IMR-90 (cell line): ENCODE measurements around the gene NKPD1. TPM values are rescaled to one million over a fixed set of nuclear protein-coding genes. Genes with fewer than 3 reads are reported as not detected.

Source experiments
- ATAC-seq: fragments of 200-7000 bp; cut with Tn5 transposase; 2 replicates; pipeline ENCODE4 v1.9.1; 2020; ENCODE audit warnings: low read depth, mild to moderate bottlenecking, moderate library complexity
- BruUV-seq: library from RNA; stranded (reverse); fragments of 400-500 nt; replicated peaks from 2 replicates; lab custom pipeline; 2021; lab: Mats Ljungman, UMichigan
- CTCF ChIA-PET: fragments of 300-600 bp; formaldehyde crosslinking; extraction: SDS; loops from one replicate; lab custom pipeline; 2021; ENCODE audit warnings: antibody characterized with exemption; lab: Yijun Ruan, JAX
- POLR2A ChIA-PET: fragments of 300-600 bp; sonication (Branson Sonifier 250); formaldehyde crosslinking; loops from one replicate; lab custom pipeline; 2022; ENCODE audit warnings: antibody characterized with exemption; ENCODE audit not compliant: unreplicated experiment; lab: Charles Lee
- DNase-seq: peaks from one replicate; pipeline ENCODE4 v3.0.0; 2013
- H2AFZ ChIP-seq: replicated peaks from 2 replicates; pipeline ENCODE3; 2013; ENCODE audit warnings: low read length, mild to moderate bottlenecking; ENCODE audit not compliant: poor library complexity
- H2AK5ac ChIP-seq: 2 replicates; pipeline ENCODE4 v1.6.1; 2013; ENCODE audit warnings: low read depth, low read length, inconsistent platforms
- H2AK9ac ChIP-seq: replicated peaks from 2 replicates; pipeline ENCODE3; 2013; ENCODE audit warnings: mild to moderate bottlenecking, low read depth, low read length, moderate library complexity; ENCODE audit not compliant: poor library complexity
- H2BK120ac ChIP-seq: 2 replicates; pipeline ENCODE4 v1.6.1; 2013; ENCODE audit warnings: low read depth, low read length, inconsistent platforms
- H2BK15ac ChIP-seq: 3 replicates; pipeline ENCODE4 v1.6.1; 2013; ENCODE audit warnings: low read depth, low read length, inconsistent platforms
- H2BK20ac ChIP-seq: 2 replicates; pipeline ENCODE4 v1.6.1; 2013; ENCODE audit warnings: low read depth, mild to moderate bottlenecking, inconsistent platforms, low read length, moderate library complexity
- H2BK5ac ChIP-seq: 2 replicates; pipeline ENCODE4 v1.6.1; 2013; ENCODE audit warnings: mild to moderate bottlenecking, low read depth, low read length, inconsistent platforms; ENCODE audit not compliant: poor library complexity, severe bottlenecking
- H3K14ac ChIP-seq: replicated peaks from 2 replicates; pipeline ENCODE4 v1.6.1; 2013; ENCODE audit warnings: low read depth, low read length, inconsistent platforms
- H3K18ac ChIP-seq: 2 replicates; pipeline ENCODE4 v1.6.1; 2013; ENCODE audit warnings: low read depth, low read length, control low read depth
- H3K23ac ChIP-seq: 2 replicates; pipeline ENCODE4 v1.6.1; 2013; ENCODE audit warnings: low read depth, low read length, inconsistent platforms
- H3K27ac ChIP-seq: 2 replicates; pipeline ENCODE4 v1.5.1; 2013; ENCODE audit warnings: mild to moderate bottlenecking, control low read depth, low read length; ENCODE audit not compliant: insufficient read depth
- H3K27me3 ChIP-seq: 2 replicates; pipeline ENCODE4 v1.6.1; 2013; ENCODE audit warnings: low read length; ENCODE audit not compliant: control insufficient read depth, insufficient read depth
- H3K36me3 ChIP-seq: 2 replicates; pipeline ENCODE4 v1.6.1; 2013; ENCODE audit warnings: low read length, mixed read lengths; ENCODE audit not compliant: control insufficient read depth, insufficient read depth
- H3K4ac ChIP-seq: 2 replicates; pipeline ENCODE4 v1.6.1; 2013; ENCODE audit warnings: low read depth, low read length, inconsistent platforms
- H3K4me1 ChIP-seq: 2 replicates; pipeline ENCODE4 v1.6.1; 2013; ENCODE audit warnings: low read length, mixed read lengths; ENCODE audit not compliant: control insufficient read depth, insufficient read depth
- H3K4me2 ChIP-seq: 2 replicates; pipeline ENCODE4 v1.6.1; 2013; ENCODE audit warnings: low read depth, mild to moderate bottlenecking, control low read depth, low read length, moderate library complexity
- H3K4me3 ChIP-seq: 2 replicates; pipeline ENCODE4 v1.5.1; 2013; ENCODE audit warnings: low read depth, mild to moderate bottlenecking, control low read depth, low read length, moderate library complexity; ENCODE audit not compliant: insufficient read depth
- H3K56ac ChIP-seq: 2 replicates; pipeline ENCODE4 v1.6.1; 2013; ENCODE audit warnings: low read length, inconsistent platforms; ENCODE audit not compliant: insufficient read depth; ENCODE audit errors: extremely low read depth
- H3K79me1 ChIP-seq, 2 experiments: 2 replicates each; pipeline ENCODE4 v1.6.1; 2013; ENCODE audit warnings: low read length in 2 of 2, inconsistent platforms in 1 of 2, low read depth in 1 of 2
- H3K9ac ChIP-seq: 2 replicates; pipeline ENCODE4 v1.6.1; 2013; ENCODE audit warnings: low read depth, low read length, control low read depth
- H3K9me1 ChIP-seq: 2 replicates; pipeline ENCODE4 v1.6.1; 2013; ENCODE audit warnings: low read length, inconsistent platforms; ENCODE audit not compliant: insufficient read depth
- H3K9me3 ChIP-seq: 2 replicates; pipeline ENCODE4 v1.6.1; 2013; ENCODE audit warnings: low read length; ENCODE audit not compliant: control insufficient read depth, insufficient read depth
- H4K20me1 ChIP-seq: 2 replicates; pipeline ENCODE4 v1.6.1; 2013; ENCODE audit warnings: low read length, inconsistent platforms; ENCODE audit not compliant: insufficient read depth
- H4K5ac ChIP-seq: 2 replicates; pipeline ENCODE4 v1.6.1; 2013; ENCODE audit warnings: mild to moderate bottlenecking, low read depth, low read length, control low read depth
- H4K8ac ChIP-seq, 2 experiments: 2 replicates each; pipeline ENCODE4 v1.6.1; 2013; ENCODE audit warnings: low read depth in 2 of 2, low read length in 2 of 2, control low read depth in 1 of 2, inconsistent platforms in 1 of 2
- H4K91ac ChIP-seq: 2 replicates; pipeline ENCODE4 v1.6.1; 2013; ENCODE audit warnings: low read depth, low read length, inconsistent platforms; ENCODE audit not compliant: insufficient read depth
- BHLHE40 ChIP-seq: fragments of 150-350 bp; IDR thresholded peaks from 2 replicates; pipeline ENCODE4 v1.6.1; 2016; ENCODE audit warnings: mild to moderate bottlenecking, low read depth, low read length
- CTCF ChIP-seq: conservative IDR thresholded peaks from 2 replicates; pipeline ENCODE4 v1.5.1; 2012; ENCODE audit warnings: mild to moderate bottlenecking, low read depth, low read length, improper control_type of control experiment
- MAFK ChIP-seq: IDR thresholded peaks from 2 replicates; pipeline ENCODE4 v1.6.1; 2012; ENCODE audit warnings: low read depth, low read length, improper control_type of control experiment
- POLR2A ChIP-seq: IDR thresholded peaks from 2 replicates; pipeline ENCODE4 v1.6.1; 2012; ENCODE audit warnings: mild to moderate bottlenecking, low read depth, low read length
- SMC3 ChIP-seq: fragments of 150-350 bp; IDR thresholded peaks from 2 replicates; pipeline ENCODE4 v1.6.1; 2016; ENCODE audit warnings: low read depth, mild to moderate bottlenecking, antibody characterized with exemption, low read length, moderate library complexity
- WGBS, 2 experiments: methylation state at CpG; one replicate each; pipeline versions ENCODE4 v1.1.5 to v1.1.7; 2013; ENCODE audit warnings: missing lambda C conversion rate in 2 of 2; ENCODE audit not compliant: insufficient read length in 1 of 2; ENCODE audit errors: extremely low coverage in 2 of 2; 5-methylcytosine and 5-hydroxymethylcytosine counted together
- dilution Hi-C: fragments of 300-500 bp; cut with HindIII; formaldehyde crosslinking; loops from one replicate; pipeline ENCODE4 v1.14.3; 2018; ENCODE audit warnings: low sequenced_read_pairs; ENCODE audit not compliant: unreplicated experiment
- in situ Hi-C: fragments of 300-500 bp; cut with MboI; formaldehyde crosslinking; loops from 3 replicates; pipeline ENCODE4 v1.14.3; 2019; ENCODE audit warnings: low sequenced_read_pairs, inconsistent platforms, mixed read lengths
- intact Hi-C: fragments of 100-400 bp; cut with micrococcal nuclease; formaldehyde crosslinking; loops from 2 replicates; pipeline ENCODE4 v1.10.0; 2022
- polyA plus RNA-seq, 3 experiments: library from polyadenylated mRNA; depleted of rRNA; stranded (reverse); fragments of >200 nt; gene quantifications; 2 replicates each; pipeline ENCODE4 v1.2.3, GENCODE V29; 2012; ENCODE audit warnings: low replicate concordance in 1 of 3
- total RNA-seq: library from RNA; depleted of rRNA; stranded (reverse); fragments of >200 nt; gene quantifications from 2 replicates; pipeline ENCODE4 v1.2.3, GENCODE V29; 2012

Gene NKPD1
- total and polyA plus RNA-seq, 2 of the 4 experiments (the other 2 are of a cell fraction), result under 0.01 to 0.09 TPM

- H3K27ac ChIP-seq, result no peak overlapping the region
- H3K4ac ChIP-seq, result no peak overlapping the region
- CTCF ChIA-PET, result interaction anchor here (1.7 kb wide), 1 partner anchor 90 kb away, joined by 4 read pairs; no protein-coding TSS in a partner anchor
- TF ChIP-seq POLR2A, result no peak
- no peak for TF ChIP-seq BHLHE40
- no peak for TF ChIP-seq SMC3
- no peak for TF ChIP-seq CTCF
- TF ChIP-seq MAFK, result no peak
- no peak overlapping the region for H3K23ac ChIP-seq
- intact Hi-C loops, result no loop called here
- no peaks in the 10 kb centered on the region for H3K36me3 ChIP-seq
- 0 out of 2 replicates have a peak, but pooled peaks cover 7% of the 10 kb centered on the region for H3K9me1 ChIP-seq
- no peak overlapping the region for H3K4me3 ChIP-seq
- no peak overlapping the region for H2AFZ ChIP-seq
- in situ Hi-C loops, result no loop called here
- no peak overlapping the region for H2BK120ac ChIP-seq
- no peak overlapping the region for H2AK5ac ChIP-seq
- H2BK15ac ChIP-seq, result no peak overlapping the region
- no peak overlapping the region for H2BK5ac ChIP-seq
- no peak overlapping the region for H2AK9ac ChIP-seq
- ATAC-seq, result no peak
- no TSS peak for BruUV-seq
- no peak overlapping the region for H2BK20ac ChIP-seq
- H3K27me3 ChIP-seq, result peaks cover 22% of the 10 kb centered on the region
- dilution Hi-C loops, result no loop called here
- H4K5ac ChIP-seq, result no peak overlapping the region
- 87% methylated on average over 16 of the region's 27 CpGs; no CpG with 5 or more reads in 1 of the 2 experiments for WGBS, 2 experiments
- H3K79me1 ChIP-seq, result no peaks in the 10 kb centered on the region
- H3K4me1 ChIP-seq, result peaks cover 8% of the 10 kb centered on the region
- no peak overlapping the region for H3K14ac ChIP-seq
- POLR2A ChIA-PET, result no interaction called here
- no peak overlapping the region for H3K4me2 ChIP-seq
- H3K9me3 ChIP-seq, result no peaks in the 10 kb centered on the region
- no peak overlapping the region for H3K9ac ChIP-seq
- H3K56ac ChIP-seq, result no peak overlapping the region
- H4K20me1 ChIP-seq, result peaks cover 5% of the 10 kb centered on the region
- no peak overlapping the region for H3K18ac ChIP-seq
- DNase-seq, result no peak
- no peak overlapping the region for H4K8ac ChIP-seq
- H4K91ac ChIP-seq, result no peak overlapping the region
These were observed 2.1 kb downstream of the NKPD1 start for GRCh38 chr19:45158503-45159209.
